ENCODE results near the gene IRAK1.

The IRAK1 gene

GRCh38 chrX:153993978-153994377 is 25.7 kb downstream of the IRAK1 start:
- DNase-seq: no peak

- DNase-seq: no peak
Observed at GRCh38 chrX:153993079-153993478, 26.6 kb downstream of the IRAK1 start.

GRCh38 chrX:153992180-153992579 is 27.5 kb downstream of the IRAK1 start:
- no peak for DNase-seq

GRCh38 chrX:153991013-153991580 is 28.6 kb downstream of the IRAK1 start:
- no peak for DNase-seq

GRCh38 chrX:153989973-153990655 is 29.6 kb downstream of the IRAK1 start:
- no peak for DNase-seq

GRCh38 chrX:153988493-153988892 is 31.2 kb downstream of the IRAK1 start:
- no peak for DNase-seq

GRCh38 chrX:153984351-153985178 is 35.1 kb downstream of the IRAK1 start:
- DNase-seq: peak; percentile 62

- DNase-seq: no peak
Observed at GRCh38 chrX:153983321-153983801, 36.3 kb downstream of the IRAK1 start.

GRCh38 chrX:153981771-153982533 is 37.8 kb downstream of the IRAK1 start:
- peak; percentile 73 for DNase-seq

GRCh38 chrX:153981231-153981630 is 38.5 kb downstream of the IRAK1 start:
- no peak for DNase-seq

GRCh38 chrX:153980394-153980793 is 39.3 kb downstream of the IRAK1 start:
- peak; percentile 37 for DNase-seq

- no peak for DNase-seq
Observed at GRCh38 chrX:153974726-153975286, 44.9 kb downstream of the IRAK1 start.

GRCh38 chrX:153974003-153974725 is 45.5 kb downstream of the IRAK1 start:
- DNase-seq: no peak

GRCh38 chrX:153973127-153974002 is 46.3 kb downstream of the IRAK1 start:
- no peak for DNase-seq

- DNase-seq: peak; percentile 90
Observed at GRCh38 chrX:153972368-153973126, 47.2 kb downstream of the IRAK1 start, which contains the start of gene TMEM187. Gene TMEM187 (plus strand): TSS chrX:153972754. CDS start chrX:153982063, 9,309 bp downstream.

- peak; percentile 92 for DNase-seq
Observed at GRCh38 chrX:153971450-153972367, 48.0 kb downstream of the IRAK1 start, which contains the start of gene HCFC1. Gene HCFC1 (minus strand): TSS chrX:153971818. CDS start chrX:153970840, 978 bp downstream.

GRCh38 chrX:153971124-153971449 is 48.6 kb downstream of the IRAK1 start:
- DNase-seq: peak; percentile 90

- DNase-seq: peak; percentile 45
Observed at GRCh38 chrX:153970357-153971123, 49.2 kb downstream of the IRAK1 start.
